T1000 (cell line): Measurements from ENCODE around the gene AAK1.
"Not testable (repeated sequence)": the region's sequence is repeated elsewhere in the genome, so short reads cannot be mapped to it uniquely, and the experiment has no call there.

Experiments used
- DNase-seq: peaks from one replicate; lab custom pipeline; 2025; ENCODE audit warnings: mixed read lengths; lab: John Stamatoyannopoulos, UW

The AAK1 gene

DNA sequence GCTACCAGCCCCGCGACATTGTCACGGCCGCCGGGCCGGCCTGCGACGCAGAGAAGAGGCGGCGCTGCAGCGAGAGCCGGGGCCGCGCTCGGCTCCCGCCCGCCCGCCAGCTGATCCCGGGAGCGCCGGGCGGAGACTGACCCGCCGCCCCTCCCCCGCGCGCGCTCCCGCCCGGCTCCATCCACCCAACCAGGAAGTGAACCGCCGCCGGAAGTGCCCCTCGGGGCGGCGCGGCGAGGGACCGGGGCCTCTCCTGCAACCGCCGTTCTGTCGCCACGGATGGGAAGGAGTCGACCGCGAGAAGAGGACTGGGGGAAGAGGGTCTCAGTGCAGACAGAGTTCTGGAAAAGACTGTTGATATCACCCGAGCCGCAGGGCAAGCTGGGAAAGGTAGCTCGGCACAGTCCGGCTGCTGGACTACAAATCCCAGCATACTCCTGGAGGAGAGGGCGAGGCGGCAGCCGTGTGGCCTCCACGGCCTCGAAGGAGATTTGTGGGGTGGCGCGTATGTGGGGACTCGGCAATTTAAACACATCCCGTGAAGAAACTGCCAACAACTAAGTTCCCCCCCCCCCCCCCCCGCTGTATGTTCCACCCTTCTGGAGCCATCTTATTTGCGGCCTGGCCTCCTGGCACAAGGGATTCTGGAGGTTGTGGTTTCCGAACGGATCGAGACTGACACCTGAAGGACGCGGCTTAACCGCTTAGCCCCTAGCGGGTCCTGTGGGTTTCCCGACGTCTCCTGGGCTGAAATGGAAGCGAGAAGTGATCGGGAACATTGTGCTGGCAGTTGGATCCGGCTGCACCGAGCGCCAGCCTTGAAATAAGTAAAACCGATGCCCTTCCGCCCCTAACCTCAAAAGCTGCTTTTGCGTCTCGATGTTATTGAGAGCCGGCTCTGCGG lies at the start of gene AAK1:
Gene AAK1 (minus strand): TSS at position 138 of the 904 bp plus-strand sequence. CDS start 699 bp downstream, outside the sequence.
- peak; percentile 88 for DNase-seq

DNA sequence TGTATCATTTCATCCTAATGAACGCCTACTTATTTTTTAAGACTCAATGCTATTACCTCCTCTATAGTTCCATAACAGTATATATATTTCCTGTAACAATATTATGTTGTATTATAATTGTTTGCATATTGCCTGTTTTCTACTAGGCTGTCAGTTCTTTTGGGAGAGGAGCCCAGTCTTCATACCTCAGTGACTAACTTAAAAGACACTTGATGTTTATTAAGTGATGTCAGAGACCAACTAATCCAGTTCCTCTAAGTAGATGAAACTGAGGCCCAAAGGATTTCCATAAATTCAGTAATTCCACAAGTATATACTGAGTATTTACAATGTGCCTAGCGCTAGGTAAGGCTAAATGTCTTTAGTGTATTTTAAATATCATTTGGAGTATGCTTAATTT lies 48.9 kb upstream of the AAK1 start:
- no peak for DNase-seq

GRCh38 chr2:69689969-69690368 lies 46.4 kb upstream of the AAK1 start:
- no peak for DNase-seq

GRCh38 chr2:69689466-69689865 lies 45.9 kb upstream of the AAK1 start:
- DNase-seq: no peak

GRCh38 chr2:69687971-69688611 lies 44.6 kb upstream of the AAK1 start:
- DNase-seq: no peak

DNA sequence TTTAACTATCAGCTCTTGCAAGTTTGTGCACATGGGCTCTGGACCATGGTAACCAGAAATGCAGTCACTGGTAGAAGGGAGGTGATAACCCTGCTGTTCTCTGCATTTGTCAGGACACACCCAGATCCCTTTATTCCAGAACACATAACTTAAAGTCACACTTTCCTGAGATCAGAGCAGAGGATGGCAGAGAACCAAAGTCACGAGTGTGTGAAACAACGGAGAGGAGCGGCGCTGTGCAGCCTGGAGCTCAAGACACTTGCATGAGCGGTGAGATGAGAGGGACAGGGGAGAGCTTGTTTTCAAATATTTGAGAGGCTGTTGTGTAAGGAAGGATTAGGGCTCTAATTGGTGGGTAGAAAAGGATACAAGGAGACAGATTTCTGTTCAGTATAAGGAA lies 43.3 kb upstream of the AAK1 start:
- DNase-seq: no peak

- DNase-seq: no peak
Measured at GRCh38 chr2:69685321-69686048, 41.9 kb upstream of the AAK1 start.

GRCh38 chr2:69683170-69683971 lies 39.8 kb upstream of the AAK1 start:
- no peak for DNase-seq

- no peak for DNase-seq
Measured at GRCh38 chr2:69682525-69682924, 39.0 kb upstream of the AAK1 start.

GRCh38 chr2:69680001-69680675 lies 36.6 kb upstream of the AAK1 start:
- DNase-seq: no peak

- DNase-seq: no peak
Measured at GRCh38 chr2:69677914-69678313, 34.4 kb upstream of the AAK1 start.

DNA sequence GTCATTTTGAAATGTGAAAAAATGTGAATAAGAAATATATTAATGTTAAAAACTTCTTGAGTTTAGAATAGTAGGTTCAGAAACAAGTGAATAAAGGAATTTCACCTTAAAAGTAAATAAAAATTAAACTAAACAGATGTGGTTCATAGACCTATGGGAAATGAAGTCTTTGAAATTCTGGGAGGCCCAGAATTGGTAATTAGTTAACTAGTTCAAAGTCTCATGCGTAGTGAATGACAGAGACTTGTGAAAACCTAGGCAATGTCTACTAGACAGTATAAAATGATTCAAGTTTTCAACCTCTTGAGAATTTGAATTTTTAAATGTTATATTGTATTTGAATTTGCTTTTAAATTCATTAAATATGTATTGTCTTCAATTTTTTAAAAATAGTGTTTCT lies 32.6 kb upstream of the AAK1 start:
- no peak for DNase-seq

DNA sequence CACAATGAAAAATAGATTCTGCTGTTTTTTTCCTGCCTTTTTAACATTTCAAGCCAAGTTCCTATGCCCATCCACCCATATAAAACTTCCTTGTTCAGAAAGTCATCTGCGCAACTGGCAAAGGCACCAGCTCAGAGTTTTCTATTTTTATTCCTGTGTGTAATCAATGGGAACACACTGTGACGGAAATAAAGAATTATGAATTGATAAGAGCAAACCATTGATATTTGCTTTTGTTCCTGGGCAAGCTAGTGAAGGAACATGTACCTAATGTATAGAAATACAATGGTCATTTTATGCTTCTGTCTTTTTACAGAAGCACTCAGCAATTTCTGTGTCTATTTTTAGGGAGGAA lies 30.8 kb upstream of the AAK1 start:
- no peak for DNase-seq

- DNase-seq: not testable (repeated sequence)
Measured at GRCh38 chr2:69673098-69673497, 29.6 kb upstream of the AAK1 start.

DNA sequence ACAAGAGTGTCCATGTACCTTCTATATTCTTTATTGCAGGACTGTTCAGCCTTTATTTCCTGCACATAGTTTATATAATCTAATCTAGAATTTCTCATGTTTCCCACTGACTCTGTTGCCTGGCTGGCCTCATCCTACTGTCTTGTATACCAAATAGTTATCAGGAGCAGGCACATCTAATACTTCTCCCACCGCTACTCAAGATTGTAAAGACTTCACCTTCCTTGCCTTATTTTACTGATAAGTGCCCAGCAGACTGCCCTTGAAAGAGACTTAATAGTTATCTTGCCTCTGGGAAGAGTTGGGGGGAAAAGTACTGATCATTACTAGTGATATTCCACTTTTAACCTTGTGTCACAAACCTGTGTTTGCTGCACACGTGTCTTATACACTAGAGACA lies 26.1 kb upstream of the AAK1 start:
- DNase-seq: no peak

DNA sequence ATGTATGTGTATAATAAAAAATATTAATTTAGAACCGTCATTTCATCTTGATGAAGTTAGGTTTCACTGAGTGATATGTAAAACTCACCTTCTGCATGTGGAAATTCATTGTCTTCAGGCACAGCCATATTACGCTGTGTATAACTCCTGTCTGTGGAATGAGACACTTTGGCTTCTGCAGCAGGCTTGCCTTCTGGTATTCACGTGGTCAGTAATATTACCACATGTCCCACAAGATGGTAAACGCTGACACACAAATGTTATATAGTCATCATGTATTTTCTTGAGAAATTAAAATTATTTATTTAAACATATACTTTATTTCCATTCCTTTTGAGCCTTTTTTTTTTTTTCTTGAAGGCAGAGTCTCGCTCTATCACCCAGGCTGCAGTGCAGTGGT lies 25.1 kb upstream of the AAK1 start:
- DNase-seq: no peak

DNA sequence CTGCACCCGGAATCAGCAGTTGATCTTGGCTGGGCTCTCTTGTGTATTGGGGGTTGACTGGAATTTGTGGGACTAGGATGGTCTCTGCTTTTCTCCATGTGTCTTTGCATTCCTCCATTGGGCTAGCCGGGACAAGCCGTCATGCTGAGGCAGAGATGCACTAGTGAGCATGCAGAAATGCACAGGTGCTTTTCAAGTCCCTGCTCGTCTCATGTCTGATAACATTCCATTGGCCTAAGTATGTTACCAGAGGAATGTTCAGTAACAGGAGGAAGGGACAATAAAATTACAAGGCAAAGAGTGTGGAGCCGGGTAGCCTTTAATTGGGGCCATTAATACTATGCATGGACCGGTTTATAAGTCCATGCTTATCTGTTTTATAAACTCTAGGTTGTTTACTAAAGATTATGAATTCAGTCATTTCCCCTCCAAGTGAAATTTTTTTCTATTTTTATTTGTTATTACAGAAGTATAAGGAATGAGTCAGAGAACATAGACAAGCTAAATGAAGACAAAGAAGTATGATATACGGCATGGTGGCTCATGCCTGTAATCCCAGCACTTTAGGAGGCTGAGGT lies 24.4 kb upstream of the AAK1 start:
- peak; percentile 16 for DNase-seq

DNA sequence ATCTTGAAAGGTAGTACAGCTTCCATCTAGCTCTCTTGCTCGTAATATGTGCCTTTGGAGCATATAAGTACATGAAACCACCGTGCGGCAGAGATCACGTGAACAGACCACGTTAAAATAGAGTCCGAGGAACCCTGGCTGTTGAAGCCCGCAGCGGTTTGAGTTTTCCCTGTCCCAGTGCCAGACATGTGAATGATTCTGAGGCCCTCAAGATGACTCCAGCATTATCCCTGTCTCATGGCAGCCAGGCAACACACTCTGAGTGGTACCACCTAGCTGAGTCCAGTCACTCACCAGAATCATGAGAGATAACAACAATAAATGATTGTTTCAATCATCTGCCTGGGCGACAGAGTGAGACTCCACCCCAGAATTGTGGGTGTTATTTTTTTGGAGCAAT lies 21.6 kb upstream of the AAK1 start:
- DNase-seq: no peak

DNA sequence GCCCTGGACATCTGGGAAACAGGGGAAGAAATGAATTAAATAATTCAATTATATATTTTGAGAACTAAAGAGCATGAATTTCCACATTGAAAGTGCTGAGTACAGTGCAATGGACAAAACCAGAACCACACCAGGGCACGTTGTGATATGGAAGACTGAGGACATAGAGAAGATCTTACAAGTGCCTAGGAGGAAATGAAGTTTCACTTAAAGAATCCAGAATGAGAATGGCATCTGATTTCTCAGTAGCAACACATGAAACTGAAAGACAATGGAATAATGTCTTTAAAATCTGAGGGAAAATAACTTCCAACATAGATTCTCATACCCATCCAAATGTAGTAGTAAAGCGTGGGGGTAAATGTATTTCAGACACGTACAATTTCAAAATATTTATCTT lies 20.3 kb upstream of the AAK1 start:
- no peak for DNase-seq

GRCh38 chr2:69662547-69662946 lies 19.0 kb upstream of the AAK1 start:
- DNase-seq: not testable (repeated sequence)

- no peak for DNase-seq
Measured at GRCh38 chr2:69660637-69661036, 17.1 kb upstream of the AAK1 start.
